HK-2 (cell line): ENCODE measurements around the gene DYNLL2.
A peak's percentile ranks its signal among the peaks of the same experiment; 100 is the strongest.
"Not testable (repeated sequence)": the region's sequence is repeated elsewhere in the genome, so short reads cannot be mapped to it uniquely, and the experiment has no call there.

Experiments used
- DNase-seq: peaks from one replicate; pipeline ENCODE4 v3.0.0-alpha.2; 2018; ENCODE audit not compliant: unreplicated experiment

DYNLL2 gene

GRCh38 chr17:58101898-58102297 is 18.7 kb downstream of the DYNLL2 start:
- DNase-seq, result not testable (repeated sequence)

DNA sequence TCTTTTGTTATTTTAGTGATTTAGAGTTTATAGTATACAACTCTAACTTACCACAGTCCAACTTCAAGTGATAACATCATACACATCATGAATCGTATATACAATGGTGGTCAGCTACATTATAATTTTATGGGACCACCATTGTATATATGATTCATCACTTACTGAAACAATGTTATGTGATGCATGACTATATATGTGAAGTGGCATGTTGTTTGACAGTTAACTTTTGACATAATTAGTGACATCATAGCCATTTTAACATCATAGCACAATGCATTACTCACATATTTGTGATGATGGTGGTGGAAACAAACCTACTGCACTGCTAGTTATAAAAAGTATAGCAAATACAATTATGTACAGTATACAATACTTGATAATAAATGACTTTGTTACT is 21.9 kb downstream of the DYNLL2 start:
- DNase-seq, result no peak

DNA sequence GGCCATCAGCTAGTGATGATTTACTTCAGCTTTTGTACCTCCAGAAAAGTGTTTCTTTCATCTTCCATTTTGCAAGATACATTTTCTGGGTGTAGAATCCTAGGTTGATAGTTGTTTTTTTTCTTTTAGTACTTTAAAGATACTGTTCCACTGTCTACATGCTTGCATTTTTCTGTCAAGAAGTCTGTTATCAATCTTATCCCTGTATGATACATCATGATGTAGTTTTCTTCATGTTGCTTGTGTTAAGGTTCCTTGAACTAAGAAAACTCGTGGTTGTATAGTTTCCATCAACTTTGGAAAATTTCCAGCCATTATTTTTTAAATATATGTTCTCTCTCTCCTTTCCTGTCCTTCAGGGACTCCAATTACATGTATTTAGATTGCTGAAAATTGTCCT is 24.1 kb downstream of the DYNLL2 start:
- DNase-seq, result no peak

DNA sequence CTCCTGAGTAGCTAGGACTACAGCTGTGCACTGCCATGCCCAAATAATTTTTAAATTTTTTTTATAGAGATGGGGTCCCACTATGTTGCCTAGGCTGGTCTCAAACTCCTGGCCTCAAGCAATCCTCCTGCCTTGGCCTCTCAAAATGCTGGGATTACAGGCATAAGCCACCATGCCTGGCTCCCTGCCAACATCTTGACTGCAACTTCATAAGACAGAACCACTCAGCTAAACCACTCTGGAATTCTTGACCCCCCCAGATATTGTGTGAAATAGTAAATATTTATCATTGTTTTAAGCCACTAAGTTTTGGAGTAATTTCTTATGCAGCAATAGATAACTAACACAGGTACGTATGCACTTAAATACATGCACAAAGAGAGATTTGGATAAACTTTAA is 26.0 kb downstream of the DYNLL2 start:
- no peak for DNase-seq

- DNase-seq, result no peak
Observed at GRCh38 chr17:58110012-58110411, 26.8 kb downstream of the DYNLL2 start.

GRCh38 chr17:58111676-58112075 is 28.5 kb downstream of the DYNLL2 start:
- no peak for DNase-seq

DNA sequence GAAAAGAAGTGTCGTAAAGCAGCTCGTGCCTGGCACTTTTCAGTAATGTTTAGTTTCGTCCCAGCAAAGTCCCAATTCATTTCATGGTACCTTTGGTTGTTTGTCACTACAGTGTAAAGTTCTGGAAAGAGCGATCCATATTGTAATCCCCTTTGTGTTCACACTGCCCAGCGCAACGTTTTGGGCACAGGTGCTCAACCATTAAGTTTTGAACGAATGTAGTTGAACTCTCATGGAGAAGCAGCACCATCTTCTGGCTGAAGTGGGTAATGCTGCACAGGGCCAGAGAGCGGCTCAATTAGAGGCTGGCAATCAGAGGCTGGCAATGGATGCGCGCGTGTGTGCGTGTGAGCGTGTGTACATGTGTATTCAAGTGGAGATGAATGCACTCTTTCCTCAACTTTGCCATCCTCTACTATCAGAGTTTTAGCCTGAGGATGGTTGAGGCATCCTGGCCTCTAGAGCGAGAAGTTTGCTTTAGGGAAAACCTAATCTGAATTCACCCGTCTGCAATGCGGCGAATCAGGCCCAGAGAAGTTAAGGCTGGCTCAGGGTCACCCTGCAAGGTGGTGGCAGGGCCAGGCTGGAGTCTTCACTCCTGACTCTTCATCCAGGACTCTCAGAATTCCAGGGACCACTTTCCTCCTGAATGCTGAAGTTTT is 29.9 kb downstream of the DYNLL2 start:
- peak; percentile 69 for DNase-seq

DNA sequence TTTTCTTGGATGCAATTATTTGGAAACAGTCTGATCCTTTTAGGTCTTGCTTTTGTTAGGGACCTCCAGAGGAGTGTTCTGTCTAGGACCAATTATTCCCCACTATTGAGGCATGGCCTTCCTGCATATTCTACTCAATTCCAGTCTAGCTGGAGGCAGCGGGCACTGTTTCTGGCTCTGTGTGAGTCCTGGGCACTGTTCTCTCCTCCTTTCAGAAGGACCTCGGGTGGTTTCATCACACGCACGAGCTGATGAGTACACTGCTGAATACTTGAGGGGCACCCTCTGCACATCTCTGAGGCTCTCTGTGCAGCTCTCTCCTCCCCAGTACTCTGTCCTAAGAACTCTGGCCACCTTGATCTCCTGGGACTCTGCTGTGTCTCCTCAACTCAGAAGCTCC is 30.7 kb downstream of the DYNLL2 start:
- DNase-seq, result no peak

DNA sequence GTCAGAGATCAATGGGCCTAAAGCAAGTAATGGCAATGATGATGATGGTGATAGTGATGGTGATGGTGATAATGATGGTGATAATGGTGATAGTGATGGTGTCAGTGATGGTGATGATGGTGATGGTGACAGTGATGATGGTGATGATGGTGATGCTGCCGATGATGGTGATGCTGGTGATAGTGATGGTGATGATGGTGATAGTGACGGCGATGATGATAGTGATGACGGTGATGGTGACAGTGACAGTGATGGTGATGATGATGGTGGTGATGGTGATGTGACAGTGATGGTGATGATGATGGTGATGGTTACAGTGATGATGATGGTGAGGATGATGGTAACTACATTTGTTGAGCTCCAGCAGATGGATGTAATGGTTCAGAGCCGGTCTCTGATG is 34.2 kb downstream of the DYNLL2 start:
- DNase-seq, result no peak

DNA sequence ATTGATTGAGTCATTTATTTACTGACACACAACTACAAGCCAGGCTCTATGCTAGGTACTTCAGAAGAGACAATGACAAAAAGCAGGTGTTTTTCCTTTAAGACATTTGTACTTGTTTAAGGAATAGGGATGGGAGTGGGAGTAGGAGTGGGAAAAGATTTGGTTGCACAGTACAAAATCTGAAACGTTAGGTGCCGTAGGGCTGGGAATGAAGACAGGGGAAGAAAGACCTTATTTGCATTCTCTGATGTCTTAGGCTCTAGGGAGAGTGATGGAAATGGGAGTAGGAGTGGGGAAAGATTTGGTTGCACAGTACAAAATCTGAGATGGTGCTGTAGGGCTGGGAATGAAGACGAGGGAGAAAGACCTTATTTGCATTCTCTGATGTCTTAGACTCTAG is 36.3 kb downstream of the DYNLL2 start:
- DNase-seq, result no peak

DNA sequence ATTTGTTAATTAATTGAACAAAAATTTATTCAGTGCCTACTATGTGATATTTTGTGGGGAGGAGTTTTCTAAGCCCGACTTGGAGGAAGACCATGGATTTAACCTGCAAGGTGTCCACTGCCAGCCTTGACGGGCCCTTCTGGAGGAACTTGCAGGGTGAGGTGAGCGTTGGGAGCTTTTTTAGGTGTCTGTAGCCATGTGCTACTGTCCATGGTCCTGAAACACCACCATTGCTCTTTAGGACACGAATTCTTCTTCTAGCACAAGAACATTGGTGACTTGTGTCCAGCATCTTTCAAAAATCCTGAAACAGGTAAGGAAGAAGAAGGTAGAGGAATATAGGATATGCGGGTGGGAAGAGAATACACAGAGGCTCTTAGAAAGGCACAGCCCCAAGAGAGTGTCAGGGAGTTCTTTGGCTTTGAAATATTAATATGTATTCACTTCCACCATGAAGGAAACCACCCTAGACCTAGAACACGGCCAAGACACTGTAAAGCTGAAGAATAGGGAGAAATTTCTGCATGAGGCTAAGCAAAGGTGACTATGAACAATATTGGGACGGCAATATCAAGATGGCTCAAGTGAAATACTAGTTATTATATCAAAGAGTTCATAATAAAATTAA is 37.1 kb downstream of the DYNLL2 start:
- DNase-seq, result peak; percentile 36

GRCh38 chr17:58121925-58122324 is 38.7 kb downstream of the DYNLL2 start:
- no peak for DNase-seq

- DNase-seq, result no peak
Observed at GRCh38 chr17:58127846-58128245, 44.6 kb downstream of the DYNLL2 start.

DNA sequence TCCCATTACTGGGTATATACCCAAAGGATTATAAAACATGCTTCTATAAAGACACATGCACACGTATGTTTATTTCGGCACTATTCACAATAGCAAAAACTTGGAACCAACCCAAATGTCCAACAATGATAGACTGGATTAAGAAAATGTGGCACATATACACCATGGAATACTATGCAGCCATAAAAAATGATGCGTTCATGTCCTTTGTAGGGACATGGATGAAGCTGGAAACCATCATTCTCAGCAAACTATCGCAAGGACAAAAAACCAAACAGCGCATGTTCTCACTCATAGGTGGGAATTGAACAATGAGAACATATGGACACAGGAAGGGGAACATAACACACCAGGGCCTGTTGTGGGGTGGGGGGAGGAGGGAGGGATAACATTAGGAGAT is 49.5 kb downstream of the DYNLL2 start:
- not testable (repeated sequence) for DNase-seq

DNA sequence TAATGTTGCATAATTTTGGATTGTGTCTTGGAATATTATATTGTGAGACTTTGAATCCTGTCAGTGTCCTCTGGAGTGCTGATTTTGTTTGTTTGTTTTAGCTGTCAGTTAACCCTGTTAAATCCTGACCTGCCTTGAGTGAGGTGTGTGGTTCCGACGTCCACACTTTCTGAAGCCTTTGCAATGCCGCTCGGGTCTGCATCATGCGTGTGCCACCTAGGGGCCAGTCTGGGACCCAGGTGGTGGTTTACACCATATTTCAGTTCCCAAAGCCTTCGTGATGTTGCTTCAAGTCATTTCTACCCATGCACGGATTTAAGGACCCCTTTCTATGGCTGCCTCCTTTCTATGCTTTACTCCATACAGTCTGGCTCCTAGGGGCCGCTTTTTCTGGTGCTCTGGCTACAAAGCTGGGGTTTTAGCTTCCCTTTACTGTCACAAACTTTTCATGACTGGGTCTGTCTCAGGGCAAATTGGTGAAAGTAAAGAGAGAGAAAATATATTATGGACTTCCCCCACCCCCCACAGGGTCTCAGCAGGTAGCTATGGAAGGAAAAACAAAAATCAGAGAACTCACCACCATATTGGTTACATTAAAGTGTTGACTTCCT is 53.6 kb downstream of the DYNLL2 start:
- no peak for DNase-seq

- DNase-seq, result no peak
Observed at GRCh38 chr17:58141505-58141904, 58.3 kb downstream of the DYNLL2 start.

- DNase-seq, result not testable (repeated sequence)
Observed at GRCh38 chr17:58143335-58143734, 60.1 kb downstream of the DYNLL2 start.

GRCh38 chr17:58144801-58145200 is 61.6 kb downstream of the DYNLL2 start:
- no peak for DNase-seq
